Sigmoid colon (tissue), 7 donors: Measurements from ENCODE around the gene ATP5ME. TPM values are rescaled to one million over a fixed set of nuclear protein-coding genes. Genes with fewer than 3 reads are reported as not detected.
A peak's percentile ranks its signal among the peaks of the same experiment; 100 is the strongest.

ENCODE experiments used
- DNase-seq: peaks from one replicate; pipeline ENCODE4 v3.0.0-alpha.2; 2019
- H3K27ac ChIP-seq, 4 donors: fragments of 200-600 bp; sonication (generic); one replicate each; pipeline ENCODE4 v1.5.1; 2016 to 2019; ENCODE audit warnings: mild to moderate bottlenecking in 1 of 4
- H3K27me3 ChIP-seq, 3 donors: fragments of 200-600 bp; sonication (generic); one replicate each; pipeline ENCODE4 v1.5.1; 2019; ENCODE audit warnings: mild to moderate bottlenecking in 1 of 3
- H3K36me3 ChIP-seq, 4 donors: fragments of 200-600 bp; sonication (generic); one replicate each; pipeline ENCODE4 v1.5.1; 2016 to 2019
- H3K4me1 ChIP-seq, 4 donors: fragments of 200-600 bp; sonication (generic); one replicate each; pipeline ENCODE4 v1.5.1; 2017 to 2019
- H3K4me3 ChIP-seq, 4 donors: fragments of 200-600 bp; sonication (generic); one replicate each; pipeline ENCODE4 v1.5.1; 2017 to 2019; ENCODE audit warnings: mild to moderate bottlenecking in 2 of 4, moderate library complexity in 1 of 4
- H3K9me3 ChIP-seq, 4 donors: fragments of 200-600 bp in 3 of 4; sonication (generic) in 3 of 4; one replicate each; pipeline versions ENCODE4 v1.5.1 to v1.6.1; 2013 to 2019
- EP300 ChIP-seq, 4 donors: sonication (generic); formaldehyde crosslinking; IDR thresholded peaks; one replicate each; pipeline ENCODE4 v1.6.1; 2017; ENCODE audit warnings: antibody characterized with exemption in 4 of 4
- POLR2A ChIP-seq, 2 donors: fragments of 450-650 bp; IDR thresholded peaks; one replicate each; pipeline ENCODE4 v1.6.1; 2016; ENCODE audit warnings: antibody characterized with exemption in 2 of 2, mild to moderate bottlenecking in 2 of 2, moderate library complexity in 2 of 2
- POLR2AphosphoS5 ChIP-seq, 4 donors: sonication (generic); formaldehyde crosslinking; IDR thresholded peaks; one replicate each; pipeline ENCODE4 v1.6.1; 2017; ENCODE audit warnings: antibody characterized with exemption in 4 of 4
- WGBS, 2 donors: extraction: QIAGEN DNeasy Blood & Tissue Kit; methylation state at CpG; one replicate each; pipeline ENCODE4 v1.1.7; 2013; 5-methylcytosine and 5-hydroxymethylcytosine counted together
- intact Hi-C: fragments of 100-400 bp; cut with DNase I; formaldehyde crosslinking; loops from one replicate; pipeline ENCODE4 v1.15.1; 2023
- polyA plus RNA-seq, 3 donors: library from polyadenylated mRNA; stranded (reverse); fragments of 200-250 nt; gene quantifications; one replicate each; pipeline ENCODE4 v1.2.3, GENCODE V29; 2013
- total RNA-seq, 4 donors: library from RNA; depleted of rRNA; stranded (reverse); fragments of >200 nt; gene quantifications; one replicate each; pipeline ENCODE4 v1.1.0, GENCODE V29; 2016
- TF ChIP-seq, protein P1 (sequence below), 4 experiments: fragments of 450-650 bp in 3 of 4; fragments of 200-600 bp in 1 of 4; IDR thresholded peaks; one replicate each; pipeline ENCODE4 v1.5.1; 2016 to 2019; ENCODE audit warnings: antibody characterized with exemption in 4 of 4, mild to moderate bottlenecking in 3 of 4, moderate library complexity in 2 of 4
- donor health status: healthy with polysubstance abuse.
- donor health status: Bipolar disorder and iron deficiency.
- donor health status: healthy.

Gene ATP5ME
- total and polyA plus RNA-seq, 7 donors, result 104 to 1,302 (median 244) TPM

DNA sequence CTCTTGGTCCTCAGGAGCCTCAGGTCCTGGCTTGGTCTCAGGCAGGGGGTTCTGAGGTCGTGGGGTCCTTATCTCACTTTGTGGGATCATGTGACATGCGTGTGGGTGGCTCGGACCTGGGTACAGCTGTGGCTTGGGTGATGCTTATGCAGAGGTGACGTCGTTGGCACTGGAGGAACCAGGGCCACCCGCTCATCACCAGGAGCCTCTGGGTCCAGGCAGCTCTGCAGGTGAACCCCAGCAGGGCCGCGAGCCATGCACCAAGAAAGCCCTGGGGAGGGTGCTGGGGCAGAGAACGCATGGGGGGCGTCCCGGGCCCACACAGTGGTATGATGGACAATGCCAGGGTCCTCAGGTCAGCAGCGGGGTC is 8.7 kb downstream of the ATP5ME start:
- DNase-seq, result peak; percentile 64
- intact Hi-C loops, result no loop called here
- TF ChIP-seq EP300 (IDR thresholded peaks at IDR 0.05) (no peak), POLR2AphosphoS5 (IDR thresholded peaks at IDR 0.05) (no peak), POLR2A (IDR thresholded peaks at IDR 0.05) (no peak)
- TF ChIP-seq, protein P1, sequence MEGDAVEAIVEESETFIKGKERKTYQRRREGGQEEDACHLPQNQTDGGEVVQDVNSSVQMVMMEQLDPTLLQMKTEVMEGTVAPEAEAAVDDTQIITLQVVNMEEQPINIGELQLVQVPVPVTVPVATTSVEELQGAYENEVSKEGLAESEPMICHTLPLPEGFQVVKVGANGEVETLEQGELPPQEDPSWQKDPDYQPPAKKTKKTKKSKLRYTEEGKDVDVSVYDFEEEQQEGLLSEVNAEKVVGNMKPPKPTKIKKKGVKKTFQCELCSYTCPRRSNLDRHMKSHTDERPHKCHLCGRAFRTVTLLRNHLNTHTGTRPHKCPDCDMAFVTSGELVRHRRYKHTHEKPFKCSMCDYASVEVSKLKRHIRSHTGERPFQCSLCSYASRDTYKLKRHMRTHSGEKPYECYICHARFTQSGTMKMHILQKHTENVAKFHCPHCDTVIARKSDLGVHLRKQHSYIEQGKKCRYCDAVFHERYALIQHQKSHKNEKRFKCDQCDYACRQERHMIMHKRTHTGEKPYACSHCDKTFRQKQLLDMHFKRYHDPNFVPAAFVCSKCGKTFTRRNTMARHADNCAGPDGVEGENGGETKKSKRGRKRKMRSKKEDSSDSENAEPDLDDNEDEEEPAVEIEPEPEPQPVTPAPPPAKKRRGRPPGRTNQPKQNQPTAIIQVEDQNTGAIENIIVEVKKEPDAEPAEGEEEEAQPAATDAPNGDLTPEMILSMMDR (IDR thresholded peaks at IDR 0.05), result no peak
- Histone ChIP-seq H3K4me1 (peaks cover 0 to 14% (median 13%) of the 10 kb centered on the region in 4 donors), H3K36me3 (no peaks in the 10 kb centered on the region), H3K9me3 (no peaks in the 10 kb centered on the region), H3K27ac (no peak overlapping the region), H3K27me3 (peaks cover 0 to 26% (median 22%) of the 10 kb centered on the region in 3 donors), H3K4me3 (no peak overlapping the region)
- 82 to 91% methylated on average over 12 of the region's 12 CpGs for WGBS, 2 donors

GRCh38 chr4:664713-665231 is 9.3 kb downstream of the ATP5ME start:
- TF ChIP-seq EP300 (IDR thresholded peaks at IDR 0.05), result no peak
- no peak for TF ChIP-seq POLR2AphosphoS5 (IDR thresholded peaks at IDR 0.05)
- TF ChIP-seq, protein P1 (IDR thresholded peaks at IDR 0.05), result no peak
- no peaks in the 10 kb centered on the region for H3K9me3 ChIP-seq
- H3K4me3 ChIP-seq, result no peak overlapping the region
- 96 to 97% methylated on average over 24 of the region's 24 CpGs for WGBS, 2 donors
- no peaks in the 10 kb centered on the region for H3K36me3 ChIP-seq
- peaks cover 0 to 26% (median 22%) of the 10 kb centered on the region in 3 donors for H3K27me3 ChIP-seq
- DNase-seq, result peak; percentile 58
- no peak overlapping the region for H3K27ac ChIP-seq
- peaks cover 0 to 14% (median 13%) of the 10 kb centered on the region in 4 donors for H3K4me1 ChIP-seq
- intact Hi-C loops, result no loop called here

GRCh38 chr4:663438-664428 is 10.3 kb downstream of the ATP5ME start:
- intact Hi-C loops, result no loop called here
- peak; percentile 73 for DNase-seq
- TF ChIP-seq POLR2A (IDR thresholded peaks at IDR 0.05), result no peak
- TF ChIP-seq EP300 (IDR thresholded peaks at IDR 0.05), result no peak
- TF ChIP-seq POLR2AphosphoS5 (IDR thresholded peaks at IDR 0.05), result no peak
- TF ChIP-seq, protein P1 (IDR thresholded peaks at IDR 0.05), result no peak

GRCh38 chr4:663046-663437 is 11.0 kb downstream of the ATP5ME start:
- peaks cover 0 to 26% (median 22%) of the 10 kb centered on the region in 3 donors for H3K27me3 ChIP-seq

More at GRCh38 chr4:663438-664428, 10.3 kb downstream of the ATP5ME start:
- Histone ChIP-seq H3K4me3 (peak overlapping the region; percentile 39 to 70 (median 56)), H3K4me1 (peaks cover 0 to 14% (median 13%) of the 10 kb centered on the region in 4 donors), H3K36me3 (no peaks in the 10 kb centered on the region), H3K27me3 (peaks cover 0 to 26% (median 22%) of the 10 kb centered on the region in 3 donors), H3K9me3 (no peaks in the 10 kb centered on the region), H3K27ac (peak overlapping the region in 2 of 4 donors; percentile 38 to 48)
- 2 to 9% methylated on average over 80 of the region's 80 CpGs for WGBS, 2 donors

More at GRCh38 chr4:663046-663437, 11.0 kb downstream of the ATP5ME start:
- Histone ChIP-seq H3K4me3 (peak overlapping the region; percentile 39 to 70 (median 56)), H3K36me3 (no peaks in the 10 kb centered on the region), H3K27ac (peak overlapping the region in 2 of 4 donors; percentile 25 to 38), H3K4me1 (peaks cover 0 to 14% (median 13%) of the 10 kb centered on the region in 4 donors), H3K9me3 (no peaks in the 10 kb centered on the region)
- intact Hi-C loops, result no loop called here
- TF ChIP-seq POLR2AphosphoS5 (IDR thresholded peaks at IDR 0.05), result no peak
- no peak for TF ChIP-seq POLR2A (IDR thresholded peaks at IDR 0.05)
- TF ChIP-seq, protein P1 (IDR thresholded peaks at IDR 0.05), result no peak
- TF ChIP-seq EP300 (IDR thresholded peaks at IDR 0.05), result no peak
- no peak for DNase-seq
- 38 to 48% methylated on average over 20 of the region's 20 CpGs for WGBS, 2 donors
